Mammary epithelial cell (primary cell): ENCODE measurements around the gene NBEAL1.

Experiments
- EZH2 ChIP-seq: IDR thresholded peaks from 2 replicates; pipeline ENCODE4 v1.6.1; 2012; ENCODE audit warnings: low read length, inconsistent platforms, borderline replicate concordance
- TF ChIP-seq, protein P1 (sequence below), 2 donors: IDR thresholded peaks in 1 of 2; conservative IDR thresholded peaks in 1 of 2; 2 replicates each; pipeline ENCODE4 v1.5.1; 2011 to 2012; ENCODE audit warnings: inconsistent platforms in 2 of 2, low read length in 2 of 2, mild to moderate bottlenecking in 2 of 2, control low read depth in 1 of 2, low read depth in 1 of 2; ENCODE audit not compliant: insufficient read depth in 1 of 2; ENCODE audit errors: extremely low read depth in 1 of 2

- TF ChIP-seq, protein P1, sequence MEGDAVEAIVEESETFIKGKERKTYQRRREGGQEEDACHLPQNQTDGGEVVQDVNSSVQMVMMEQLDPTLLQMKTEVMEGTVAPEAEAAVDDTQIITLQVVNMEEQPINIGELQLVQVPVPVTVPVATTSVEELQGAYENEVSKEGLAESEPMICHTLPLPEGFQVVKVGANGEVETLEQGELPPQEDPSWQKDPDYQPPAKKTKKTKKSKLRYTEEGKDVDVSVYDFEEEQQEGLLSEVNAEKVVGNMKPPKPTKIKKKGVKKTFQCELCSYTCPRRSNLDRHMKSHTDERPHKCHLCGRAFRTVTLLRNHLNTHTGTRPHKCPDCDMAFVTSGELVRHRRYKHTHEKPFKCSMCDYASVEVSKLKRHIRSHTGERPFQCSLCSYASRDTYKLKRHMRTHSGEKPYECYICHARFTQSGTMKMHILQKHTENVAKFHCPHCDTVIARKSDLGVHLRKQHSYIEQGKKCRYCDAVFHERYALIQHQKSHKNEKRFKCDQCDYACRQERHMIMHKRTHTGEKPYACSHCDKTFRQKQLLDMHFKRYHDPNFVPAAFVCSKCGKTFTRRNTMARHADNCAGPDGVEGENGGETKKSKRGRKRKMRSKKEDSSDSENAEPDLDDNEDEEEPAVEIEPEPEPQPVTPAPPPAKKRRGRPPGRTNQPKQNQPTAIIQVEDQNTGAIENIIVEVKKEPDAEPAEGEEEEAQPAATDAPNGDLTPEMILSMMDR (conservative IDR thresholded peaks at IDR 0.05 in 1 of 2, IDR thresholded peaks at IDR 0.05 in 1 of 2; ENCODE audit: extremely low read depth in 1 of 2, insufficient read depth in 1 of 2, low read depth in 1 of 2, low read length in 2 of 2) = no peak
- TF ChIP-seq EZH2 = no peak
Measured at GRCh38 chr2:203072371-203072770, 57.7 kb downstream of the NBEAL1 start.
